Mesenteric fat pad (tissue), 1 donor: ENCODE measurements around the gene PMS1. TPM values are rescaled to one million over a fixed set of nuclear protein-coding genes. Genes with fewer than 3 reads are reported as not detected.

Experiments
- total RNA-seq: library from RNA; stranded (reverse); fragmentation: NEBNext Ultra II Directional; extraction: Animal tissue kit (Norgen Biotek cat#: 25700); gene quantifications from one replicate; pipeline ENCODE4 v1.2.1, GENCODE V29; 2021
- donor health status: DM: yes; HTN: yes; CAD: no.

The PMS1 gene
- total RNA-seq, 1 donor from 2014 or later: 25.6 TPM

Other genes with a start within 250 kb of the PMS1 start
- gene SLC40A1, start 203.7 kb upstream of the PMS1 start, total RNA-seq: 48.5 TPM
- 36.5 TPM for gene ASNSD1, start 123.0 kb upstream of the PMS1 start, total RNA-seq
- 6.6 TPM for gene ANKAR, start 109.8 kb upstream of the PMS1 start, total RNA-seq
- 3.9 TPM for gene OSGEPL1, start 21.7 kb upstream of the PMS1 start, total RNA-seq
- gene ORMDL1, start 111 bp upstream of the PMS1 start, total RNA-seq: 63.7 TPM